Measurements from ENCODE around the gene SURF4. TPM values are rescaled to one million over a fixed set of nuclear protein-coding genes. Genes with fewer than 3 reads are reported as not detected.

Gene SURF4
- total and polyA plus RNA-seq, 2 donors from 2014 or later, result 121 to 138 TPM

DNA sequence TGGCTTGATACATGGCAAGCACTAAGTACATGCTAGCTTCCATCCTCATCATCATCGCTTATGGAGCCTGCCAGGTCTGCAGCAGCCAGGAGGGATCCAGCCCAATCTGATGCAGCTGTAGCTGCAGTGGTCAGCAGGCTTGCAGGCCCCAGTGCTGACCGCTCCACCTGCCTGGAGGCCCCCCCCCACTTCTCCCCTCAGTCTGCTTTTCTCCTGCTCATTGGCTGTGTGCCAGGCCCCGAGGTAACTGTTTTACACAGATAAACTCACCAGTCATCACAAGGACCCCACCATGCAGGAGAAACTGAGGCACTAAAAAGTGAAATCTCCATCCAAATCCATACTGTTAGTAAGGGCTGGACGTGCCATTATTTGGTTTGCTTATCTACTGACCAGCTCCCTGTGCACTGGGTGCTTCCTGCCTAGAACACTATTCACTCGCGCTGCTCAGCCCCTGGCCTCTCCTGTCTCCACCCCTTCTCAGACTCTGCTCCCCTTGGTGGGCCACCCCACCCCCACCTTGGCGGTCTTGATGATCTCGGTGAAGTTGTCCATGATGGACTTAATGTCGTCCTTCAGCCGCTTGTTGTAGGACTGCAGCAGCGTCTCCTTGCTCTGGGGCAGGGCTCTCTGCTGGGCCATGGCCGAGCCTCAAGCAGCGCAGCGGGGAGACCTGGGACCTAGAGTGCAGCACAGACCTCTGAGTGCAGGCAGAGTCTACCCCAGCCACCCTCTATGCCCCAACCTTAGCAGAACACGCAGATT is 29.7 kb downstream of the SURF4 start:
- Histone ChIP-seq H3K36me3 (ENCODE audit: control insufficient read depth in 2 of 3, insufficient read depth in 3 of 3, low read length in 3 of 3) (peaks cover 8 to 43% (median 23%) of the 10 kb centered on the region in 3 donors), H3K9me3 (ENCODE audit: control insufficient read depth in 2 of 3, insufficient read depth in 1 of 3, low read length in 3 of 3) (no peaks in the 10 kb centered on the region), H3K9ac (ENCODE audit: low read length in 3 of 3) (peak overlapping the region in 1 of 3 donors; percentile 77), H3K27ac (ENCODE audit: low read depth in 2 of 2, low read length in 2 of 2) (no peak overlapping the region), H3K4me1 (ENCODE audit: control insufficient read depth in 2 of 3, insufficient read depth in 2 of 3, low read depth in 1 of 3, low read length in 3 of 3) (peaks cover 4 to 19% (median 5%) of the 10 kb centered on the region in 3 donors), H3K27me3 (ENCODE audit: control insufficient read depth, insufficient read depth, low read length) (no peaks in the 10 kb centered on the region), H3K4me3 (ENCODE audit: low read length in 3 of 3) (peak overlapping the region in 1 of 3 donors; percentile 99)
- no peak for FAIRE-seq
- TF ChIP-seq, protein P1, sequence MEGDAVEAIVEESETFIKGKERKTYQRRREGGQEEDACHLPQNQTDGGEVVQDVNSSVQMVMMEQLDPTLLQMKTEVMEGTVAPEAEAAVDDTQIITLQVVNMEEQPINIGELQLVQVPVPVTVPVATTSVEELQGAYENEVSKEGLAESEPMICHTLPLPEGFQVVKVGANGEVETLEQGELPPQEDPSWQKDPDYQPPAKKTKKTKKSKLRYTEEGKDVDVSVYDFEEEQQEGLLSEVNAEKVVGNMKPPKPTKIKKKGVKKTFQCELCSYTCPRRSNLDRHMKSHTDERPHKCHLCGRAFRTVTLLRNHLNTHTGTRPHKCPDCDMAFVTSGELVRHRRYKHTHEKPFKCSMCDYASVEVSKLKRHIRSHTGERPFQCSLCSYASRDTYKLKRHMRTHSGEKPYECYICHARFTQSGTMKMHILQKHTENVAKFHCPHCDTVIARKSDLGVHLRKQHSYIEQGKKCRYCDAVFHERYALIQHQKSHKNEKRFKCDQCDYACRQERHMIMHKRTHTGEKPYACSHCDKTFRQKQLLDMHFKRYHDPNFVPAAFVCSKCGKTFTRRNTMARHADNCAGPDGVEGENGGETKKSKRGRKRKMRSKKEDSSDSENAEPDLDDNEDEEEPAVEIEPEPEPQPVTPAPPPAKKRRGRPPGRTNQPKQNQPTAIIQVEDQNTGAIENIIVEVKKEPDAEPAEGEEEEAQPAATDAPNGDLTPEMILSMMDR (IDR thresholded peaks at IDR 0.05; ENCODE audit: borderline replicate concordance, extremely low read depth, insufficient read depth), result no peak
- peak in 1 of 5 donors; percentile 75 for DNase-seq
- intact Hi-C loops (cut with DNase I), result no loop called here

DNA sequence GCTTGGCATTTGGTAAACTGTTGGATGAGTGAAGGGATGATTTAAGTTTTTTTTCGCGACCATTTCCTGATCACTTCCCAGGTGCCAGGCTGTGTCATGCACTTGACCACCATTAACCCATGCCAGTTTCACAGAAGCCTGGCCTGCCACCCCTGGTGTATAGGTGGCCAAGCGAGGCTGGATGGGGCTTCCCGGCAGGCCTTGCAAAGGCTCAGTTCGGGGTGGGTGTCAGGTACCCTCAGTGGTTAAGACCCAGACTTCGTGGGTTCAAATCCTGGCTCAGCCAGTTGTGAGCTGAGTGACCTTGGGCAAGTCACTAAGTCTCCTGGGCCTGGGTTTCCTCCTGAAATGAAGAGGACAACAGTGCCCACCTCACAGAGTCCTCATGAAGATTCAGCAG is 30.3 kb downstream of the SURF4 start:
- H3K4me3 ChIP-seq (ENCODE audit: low read length in 3 of 3), result no peak overlapping the region
- FAIRE-seq, result no peak
- peaks cover 8 to 39% (median 23%) of the 10 kb centered on the region in 3 donors for H3K36me3 ChIP-seq (ENCODE audit: control insufficient read depth in 2 of 3, insufficient read depth in 3 of 3, low read length in 3 of 3)
- intact Hi-C loops (cut with DNase I), result no loop called here
- TF ChIP-seq, protein P1 (IDR thresholded peaks at IDR 0.05; ENCODE audit: borderline replicate concordance, extremely low read depth, insufficient read depth), result no peak
- DNase-seq, result peak in 1 of 5 donors; percentile 56
- H3K27ac ChIP-seq (ENCODE audit: low read depth in 2 of 2, low read length in 2 of 2), result no peak overlapping the region
- H3K4me1 ChIP-seq (ENCODE audit: control insufficient read depth in 2 of 3, insufficient read depth in 2 of 3, low read depth in 1 of 3, low read length in 3 of 3), result peaks cover 4 to 19% (median 5%) of the 10 kb centered on the region in 3 donors
- H3K27me3 ChIP-seq (ENCODE audit: control insufficient read depth, insufficient read depth, low read length), result no peaks in the 10 kb centered on the region
- no peaks in the 10 kb centered on the region for H3K9me3 ChIP-seq (ENCODE audit: control insufficient read depth in 2 of 3, insufficient read depth in 1 of 3, low read length in 3 of 3)
- no peak overlapping the region for H3K9ac ChIP-seq (ENCODE audit: low read length in 3 of 3)

DNA sequence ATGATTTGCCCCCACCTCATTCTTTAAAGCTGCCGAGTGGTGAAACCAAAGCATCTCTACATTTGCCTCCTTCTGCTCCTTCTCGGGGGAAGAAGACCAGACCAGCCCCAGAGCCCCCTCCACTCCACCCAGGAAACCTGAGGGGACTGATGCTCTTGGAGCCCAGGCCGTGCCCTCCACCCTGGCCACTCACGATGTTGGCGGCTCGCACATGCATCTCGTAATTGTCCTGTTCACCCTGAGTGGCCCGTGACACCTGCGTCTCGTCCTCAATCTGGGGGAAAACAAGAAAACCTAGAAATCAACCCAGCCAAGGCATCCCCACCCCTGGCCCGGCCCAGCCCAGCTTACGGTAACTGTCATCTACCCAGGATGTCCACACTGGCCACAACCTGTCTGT is 30.9 kb downstream of the SURF4 start:
- H3K27ac ChIP-seq (ENCODE audit: low read depth in 2 of 2, low read length in 2 of 2), result no peak overlapping the region
- no peaks in the 10 kb centered on the region for H3K9me3 ChIP-seq (ENCODE audit: control insufficient read depth in 2 of 3, insufficient read depth in 1 of 3, low read length in 3 of 3)
- H3K9ac ChIP-seq (ENCODE audit: low read length in 3 of 3), result no peak overlapping the region
- TF ChIP-seq, protein P1 (IDR thresholded peaks at IDR 0.05; ENCODE audit: borderline replicate concordance, extremely low read depth, insufficient read depth), result no peak
- intact Hi-C loops (cut with DNase I), result no loop called here
- H3K27me3 ChIP-seq (ENCODE audit: control insufficient read depth, insufficient read depth, low read length), result no peaks in the 10 kb centered on the region
- no peak for FAIRE-seq
- peaks cover 4 to 19% (median 5%) of the 10 kb centered on the region in 3 donors for H3K4me1 ChIP-seq (ENCODE audit: control insufficient read depth in 2 of 3, insufficient read depth in 2 of 3, low read depth in 1 of 3, low read length in 3 of 3)
- peaks cover 3 to 33% (median 17%) of the 10 kb centered on the region in 3 donors for H3K36me3 ChIP-seq (ENCODE audit: control insufficient read depth in 2 of 3, insufficient read depth in 3 of 3, low read length in 3 of 3)
- DNase-seq, result peak in 1 of 5 donors; percentile 49
- no peak overlapping the region for H3K4me3 ChIP-seq (ENCODE audit: low read length in 3 of 3)
